HG03460 (cell line): ENCODE measurements around the gene ADTRP.

Experiments used
- ATAC-seq: cut with Tn5 transposase; IDR thresholded peaks from one replicate; pipeline ENCODE4 v1.9.1; 2021; ENCODE audit not compliant: unreplicated experiment

The ADTRP gene, protein sequence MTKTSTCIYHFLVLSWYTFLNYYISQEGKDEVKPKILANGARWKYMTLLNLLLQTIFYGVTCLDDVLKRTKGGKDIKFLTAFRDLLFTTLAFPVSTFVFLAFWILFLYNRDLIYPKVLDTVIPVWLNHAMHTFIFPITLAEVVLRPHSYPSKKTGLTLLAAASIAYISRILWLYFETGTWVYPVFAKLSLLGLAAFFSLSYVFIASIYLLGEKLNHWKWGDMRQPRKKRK

DNA sequence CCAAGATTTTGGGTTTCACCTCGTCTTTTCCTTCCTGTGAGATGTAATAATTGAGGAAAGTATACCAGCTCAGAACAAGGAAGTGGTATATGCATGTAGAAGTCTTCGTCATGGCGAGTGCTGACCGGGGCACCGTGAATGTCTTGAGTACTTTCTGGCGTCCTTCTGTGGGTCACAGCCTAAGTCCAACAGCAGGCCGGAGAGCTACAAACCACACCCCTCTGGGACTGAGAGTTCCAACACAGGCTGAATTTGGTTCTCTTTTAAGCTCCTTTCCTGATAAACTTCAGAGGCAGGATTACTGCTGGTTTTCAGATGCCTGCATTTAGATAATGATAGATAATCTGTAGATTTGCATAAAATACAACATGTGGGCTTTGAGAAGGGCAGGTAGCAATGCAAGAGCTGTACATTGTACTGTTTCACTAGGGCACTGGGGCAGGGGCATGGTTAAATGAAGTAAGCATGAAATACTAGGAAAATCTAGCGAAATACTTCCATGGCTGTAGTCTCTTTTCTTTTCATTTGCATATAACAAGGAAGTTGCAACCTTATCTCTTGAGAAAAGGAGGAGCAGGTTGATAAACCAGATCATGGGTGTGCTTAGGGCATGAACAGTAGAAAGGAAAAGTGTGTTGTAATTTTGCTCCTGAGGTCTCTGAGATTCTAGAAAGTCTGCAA lies at the start of gene ADTRP:
Gene ADTRP (minus strand): TSS at position 156 of the 681 bp plus-strand sequence. CDS start 44 bp downstream, at position 112.
- ATAC-seq, result no peak

DNA sequence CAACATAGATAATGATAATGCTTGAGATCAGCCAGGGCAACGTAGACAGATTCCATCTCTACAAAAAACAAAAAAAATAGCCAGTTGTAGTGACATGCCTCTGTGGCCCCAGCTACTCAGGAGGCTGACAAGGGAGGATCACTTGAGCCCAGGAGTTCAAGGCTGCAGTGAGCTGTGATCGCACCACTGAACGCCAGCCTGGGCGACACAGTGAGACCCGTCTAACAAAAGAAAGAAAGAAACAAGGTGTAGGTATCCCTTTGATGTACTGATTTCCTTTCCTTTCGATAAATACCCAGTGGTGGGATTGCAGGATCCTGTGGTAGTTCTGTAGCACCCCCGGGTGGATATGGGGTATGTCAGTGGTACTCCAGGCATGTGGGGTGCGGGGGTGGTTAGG lies 48.2 kb upstream of the ADTRP start:
- no peak for ATAC-seq

DNA sequence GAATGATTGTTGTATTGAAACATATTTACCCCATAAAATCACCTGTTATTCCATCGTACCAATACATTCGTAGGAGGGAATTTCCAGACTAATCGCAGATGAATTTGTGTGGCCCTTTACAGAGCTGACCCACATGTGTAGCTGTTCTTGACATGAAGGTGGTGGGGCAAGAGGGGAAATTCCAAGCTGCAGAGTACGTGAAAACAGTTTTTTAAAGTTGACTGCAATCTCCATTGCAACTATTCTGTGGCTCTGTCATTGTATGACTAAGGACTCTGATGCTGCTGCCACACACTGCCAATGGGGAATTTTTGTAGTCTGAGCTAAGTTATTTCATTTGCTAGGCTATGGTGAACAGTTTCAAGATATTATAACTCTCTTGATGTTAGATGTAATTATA lies 46.4 kb upstream of the ADTRP start:
- peak; percentile 66 for ATAC-seq

DNA sequence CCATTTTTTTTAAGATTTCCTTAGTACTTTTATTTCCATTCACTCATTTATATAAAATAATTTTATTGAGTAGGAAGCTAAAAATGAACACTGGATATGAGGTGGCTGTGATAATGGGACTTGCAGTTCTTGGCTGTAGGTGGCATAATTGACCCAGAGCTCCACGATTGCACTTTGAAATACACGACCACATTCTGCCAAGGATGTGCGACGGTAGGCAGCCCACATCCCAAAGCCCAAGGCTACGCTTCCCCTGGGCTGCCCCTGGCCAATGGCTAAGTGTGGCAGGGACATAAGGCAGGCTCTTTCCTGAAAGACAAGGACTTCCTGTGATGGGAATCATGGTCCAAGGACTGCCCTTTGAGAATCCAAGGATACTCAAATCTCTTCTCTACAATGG lies 43.7 kb upstream of the ADTRP start:
- ATAC-seq, result no peak

DNA sequence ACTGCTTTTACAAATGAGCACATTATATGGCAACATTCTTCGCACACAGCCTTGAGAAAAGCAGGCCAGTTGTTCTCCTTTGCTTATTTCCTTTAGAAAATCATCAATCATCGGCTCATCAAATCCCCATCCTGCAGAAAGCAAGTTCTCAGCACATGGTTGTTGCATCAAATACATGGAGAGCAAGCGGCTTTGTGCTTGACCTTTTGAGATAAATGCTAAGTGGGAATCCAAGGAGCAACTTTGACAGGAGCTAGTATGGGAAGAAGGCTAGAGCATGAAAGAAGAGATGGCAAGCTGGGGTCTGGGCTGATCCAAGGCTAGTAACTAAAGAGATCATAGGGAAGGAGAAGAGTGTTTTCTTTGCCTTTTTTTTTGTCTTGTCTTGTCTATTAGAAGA lies 43.2 kb upstream of the ADTRP start:
- no peak for ATAC-seq

DNA sequence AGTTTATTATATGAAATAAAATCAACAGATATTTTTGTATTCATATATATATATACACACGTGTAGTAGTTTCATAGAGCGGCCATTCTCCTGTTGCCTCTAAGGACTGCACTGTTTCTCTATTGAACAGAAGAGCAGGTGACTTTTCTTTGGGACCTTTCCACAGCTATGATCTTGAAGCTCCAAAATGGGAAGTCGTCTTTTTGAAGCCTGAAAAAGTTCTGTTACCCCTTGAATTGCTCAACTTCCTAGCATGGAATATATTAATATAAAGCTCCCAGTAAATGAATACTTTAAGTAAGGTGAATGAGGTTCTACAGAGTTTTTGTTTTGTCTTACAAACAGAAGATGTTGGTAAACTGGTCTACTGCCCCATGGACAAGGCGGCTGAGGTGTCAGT lies 42.2 kb upstream of the ADTRP start:
- ATAC-seq, result no peak

DNA sequence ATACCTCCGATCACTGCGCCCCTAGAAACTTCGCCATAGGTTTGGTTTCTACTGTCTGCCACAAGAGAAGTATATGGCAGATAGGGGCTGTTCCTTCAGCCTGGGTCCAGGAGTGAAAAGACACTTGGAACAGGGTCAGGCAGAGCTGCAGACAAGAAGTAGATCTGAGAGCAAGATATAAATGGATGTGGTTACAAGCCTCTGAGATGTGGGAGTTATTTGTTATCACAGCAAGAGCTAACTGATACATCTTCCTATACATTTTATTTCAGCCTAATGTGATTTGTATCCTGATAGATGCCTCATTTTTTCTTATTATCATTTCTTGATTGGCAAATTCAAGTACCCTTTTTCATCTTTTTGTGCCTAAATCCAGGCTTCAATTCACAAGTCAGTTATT lies 40.9 kb upstream of the ADTRP start:
- no peak for ATAC-seq

DNA sequence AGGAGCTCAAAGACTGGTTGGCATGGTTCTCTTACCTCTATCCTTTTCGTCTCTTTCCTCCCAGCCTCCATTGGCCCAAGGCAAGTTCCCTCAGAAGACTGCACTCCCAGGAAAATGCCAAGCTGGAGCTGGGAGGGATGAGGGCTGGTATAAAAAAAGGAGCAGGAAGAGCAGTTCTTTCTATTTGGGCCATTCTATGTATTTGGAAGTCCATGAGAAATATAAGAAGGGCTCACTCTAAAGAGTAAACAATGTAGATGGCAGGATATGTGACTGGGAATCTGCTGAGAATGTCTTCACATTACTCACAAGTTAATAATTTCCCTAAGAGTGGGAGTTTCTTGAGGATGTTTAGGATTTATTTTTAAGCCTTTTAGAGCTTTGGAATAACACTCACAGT lies 36.6 kb upstream of the ADTRP start:
- no peak for ATAC-seq

DNA sequence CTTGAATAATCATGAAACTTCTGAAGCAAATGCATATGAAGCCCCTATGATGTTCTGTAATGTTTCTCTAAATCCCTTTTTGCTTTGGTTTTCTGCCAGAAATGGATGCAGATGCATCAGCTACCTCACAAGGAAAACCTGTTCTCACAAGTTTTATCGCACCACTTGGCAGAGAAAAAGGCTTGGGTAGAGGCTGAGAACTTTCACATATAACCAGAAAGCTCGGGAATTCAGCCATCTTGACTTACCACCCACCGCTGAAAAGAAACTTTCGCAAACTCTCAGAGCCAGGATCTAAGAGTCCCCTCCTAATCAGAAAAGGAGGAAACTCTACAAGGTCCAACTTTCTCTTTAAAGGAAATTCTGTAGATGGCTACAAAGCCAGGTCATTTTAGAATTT lies 36.2 kb upstream of the ADTRP start:
- no peak for ATAC-seq

DNA sequence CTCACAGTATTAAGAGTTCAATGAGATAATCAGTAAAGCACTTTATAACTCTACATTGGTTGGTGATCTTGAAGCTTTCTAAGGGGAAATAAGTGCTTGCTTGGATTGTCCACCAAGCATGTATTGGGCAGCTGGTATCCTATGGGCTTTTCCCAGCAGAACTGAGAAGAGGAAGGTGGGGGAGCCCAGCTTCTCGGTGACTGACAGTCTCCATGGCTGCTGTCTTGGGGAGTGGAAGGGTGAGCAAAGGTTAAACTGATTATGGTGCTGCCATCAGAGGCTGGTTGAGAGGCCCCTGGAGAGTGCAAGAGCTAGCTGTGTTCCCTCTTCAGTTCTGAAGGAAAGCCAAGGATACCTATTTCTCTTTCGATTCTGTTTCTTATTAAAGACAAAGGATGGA lies 35.5 kb upstream of the ADTRP start:
- ATAC-seq, result no peak

DNA sequence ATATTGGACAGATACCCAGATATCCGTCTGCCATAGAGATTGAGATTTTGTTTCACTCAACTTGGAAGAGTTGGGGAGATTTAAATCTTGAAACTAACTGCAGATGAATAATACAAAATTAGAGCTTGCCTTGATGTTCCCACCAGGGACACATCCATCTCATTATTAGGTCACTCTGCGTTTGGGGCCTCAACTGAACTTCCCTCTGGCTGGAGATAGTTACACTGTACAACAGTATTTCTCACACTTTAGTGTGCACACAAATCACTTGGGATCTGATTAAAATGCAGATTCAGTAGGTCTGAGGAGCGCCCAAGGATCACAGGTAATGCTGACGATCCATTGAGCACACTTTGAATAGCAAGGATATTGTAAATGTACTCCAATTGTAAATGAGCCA lies 35.0 kb upstream of the ADTRP start:
- no peak for ATAC-seq

DNA sequence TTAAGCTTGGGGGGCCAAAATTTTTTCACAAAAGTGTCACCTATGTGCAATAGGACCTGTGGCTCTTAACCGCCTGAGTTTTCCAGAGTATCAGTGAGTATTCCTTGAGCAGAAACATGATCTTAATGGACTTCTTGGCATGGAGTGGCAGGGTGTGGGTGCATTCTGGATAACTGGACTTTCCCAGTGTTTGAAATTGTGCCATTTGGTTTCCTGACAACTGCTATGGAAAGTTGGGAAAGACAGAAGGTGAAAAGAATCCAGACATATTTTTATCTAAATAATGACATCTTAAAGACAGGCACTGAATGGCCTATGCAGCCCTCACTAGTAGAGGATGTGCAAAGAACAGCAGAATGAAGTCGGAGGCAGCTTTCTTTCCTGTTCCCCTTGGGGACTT lies 34.3 kb upstream of the ADTRP start:
- no peak for ATAC-seq

DNA sequence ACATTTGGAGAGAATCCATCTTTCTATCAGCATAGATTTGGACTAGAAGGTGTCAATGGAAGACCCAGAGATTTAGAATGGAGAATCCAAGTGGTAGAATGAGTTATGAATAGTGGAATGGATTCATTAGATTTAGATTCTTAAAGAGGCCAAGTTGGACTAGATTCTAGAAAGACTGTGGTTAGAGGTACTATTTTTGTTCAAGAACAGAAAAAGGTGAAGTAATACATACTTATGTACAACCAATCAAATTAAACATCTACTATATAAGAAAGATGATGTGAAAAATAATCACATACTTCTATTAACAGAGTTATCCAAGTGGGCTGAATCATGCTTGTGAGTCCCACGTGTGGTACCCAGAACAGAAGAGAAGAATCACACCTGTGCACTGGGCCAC lies 33.8 kb upstream of the ADTRP start:
- ATAC-seq, result no peak

DNA sequence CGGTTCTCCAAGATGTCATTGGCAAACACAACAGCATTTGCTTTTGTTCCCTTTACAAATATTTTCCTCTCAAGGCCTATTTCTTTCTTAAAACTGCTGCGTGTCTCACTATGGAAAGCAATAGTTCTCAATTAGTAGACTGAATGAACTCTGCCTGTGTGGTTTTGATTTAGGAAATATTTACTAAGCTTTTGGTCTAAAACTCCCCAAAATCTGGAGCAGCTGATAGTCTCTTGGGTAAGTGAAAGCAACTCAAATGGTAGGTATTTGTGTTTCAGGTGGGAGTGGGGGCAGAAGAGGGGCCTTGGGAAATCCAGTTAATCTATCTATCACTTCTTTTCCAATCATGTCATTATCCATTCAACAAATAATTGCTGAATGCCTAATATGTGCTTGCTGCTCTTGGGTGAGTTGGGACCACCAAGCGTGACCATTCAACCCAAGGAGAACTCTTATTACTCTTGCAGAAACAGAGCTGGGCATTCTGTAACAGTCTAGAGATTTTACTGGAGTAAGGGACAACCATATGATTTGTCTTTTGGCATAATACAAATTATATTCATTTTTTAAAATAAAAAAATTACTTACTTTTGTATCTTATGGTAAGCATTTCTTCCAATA lies 33.2 kb upstream of the ADTRP start:
- no peak for ATAC-seq

DNA sequence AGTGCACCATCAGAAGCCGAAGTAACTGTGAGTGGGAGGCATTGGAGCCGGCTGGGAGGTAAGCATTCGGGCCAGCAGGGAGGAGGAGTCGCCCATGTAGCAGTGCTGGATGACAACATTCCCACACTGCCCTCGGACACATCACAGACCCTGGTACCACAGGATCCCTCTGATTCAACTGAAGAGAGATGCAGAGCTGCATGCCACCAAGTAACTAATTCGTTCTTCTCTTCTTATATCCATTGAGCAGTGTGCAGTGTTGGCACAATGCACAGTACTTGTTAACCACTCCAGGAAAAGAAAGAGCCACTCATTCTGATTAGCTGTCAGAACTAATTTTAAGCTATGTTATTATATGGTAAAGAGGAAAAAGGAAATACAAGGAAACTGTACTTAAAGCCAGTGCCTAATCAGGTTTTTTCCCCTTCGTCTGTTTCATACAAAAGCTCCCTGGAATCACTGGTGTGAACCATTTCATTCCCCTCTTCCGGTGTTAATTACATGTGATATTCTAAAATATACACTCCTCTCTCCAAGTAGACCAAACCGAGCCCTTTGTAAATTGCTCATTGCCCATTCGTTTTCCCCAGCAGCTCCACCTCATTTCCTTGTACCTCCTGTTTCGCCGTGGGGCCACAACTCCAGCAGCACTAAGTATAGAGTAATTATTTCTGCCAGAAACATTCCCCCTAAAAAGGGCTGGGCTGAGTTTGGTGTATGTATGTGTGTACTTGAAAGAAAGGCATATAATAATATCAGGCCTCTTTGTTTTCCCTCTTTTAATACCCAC lies 32.4 kb upstream of the ADTRP start:
- ATAC-seq, result no peak

DNA sequence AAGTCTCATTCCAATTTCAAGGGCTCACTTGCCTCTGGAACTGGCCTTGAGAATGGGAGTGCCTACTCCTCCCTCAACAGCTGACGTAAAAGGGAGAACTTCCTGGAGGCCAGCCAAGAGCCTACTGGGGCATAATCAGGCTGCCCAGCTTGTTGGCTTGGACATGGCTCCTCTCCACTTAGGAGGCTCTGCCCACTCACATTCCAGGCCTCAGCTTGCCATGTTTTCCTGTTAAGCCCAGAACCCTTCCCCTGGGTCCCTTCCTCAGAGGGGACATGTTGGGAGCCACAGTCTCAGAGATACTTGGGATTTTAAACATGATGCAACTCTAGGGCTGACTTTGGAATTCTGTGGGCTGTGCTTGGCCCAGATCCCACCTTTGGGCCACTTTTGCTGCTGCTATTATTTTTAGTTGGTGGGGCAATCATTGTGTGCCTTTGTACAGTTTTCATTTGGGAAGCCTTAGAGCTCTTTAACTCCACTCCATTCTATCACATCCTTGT lies 31.5 kb upstream of the ADTRP start:
- no peak for ATAC-seq

DNA sequence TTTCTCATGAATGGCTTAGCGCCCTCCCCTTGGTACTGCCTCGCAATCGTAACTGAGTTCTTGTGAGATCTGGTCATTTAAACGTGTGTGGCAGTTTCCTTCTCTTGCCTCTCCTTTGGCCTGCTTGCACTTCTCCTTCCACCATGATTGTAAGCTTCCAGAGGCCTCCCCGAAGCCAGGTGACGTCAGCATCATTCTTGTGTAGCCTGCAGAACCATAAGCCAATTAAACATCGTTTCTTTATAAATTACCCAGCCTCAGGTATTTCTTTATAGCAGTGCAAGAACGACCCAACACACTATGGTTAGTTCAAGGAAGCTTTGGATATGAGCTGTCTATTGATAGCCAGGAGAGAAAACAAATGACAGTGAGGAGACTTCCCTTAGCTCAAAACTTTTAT lies 29.5 kb upstream of the ADTRP start:
- no peak for ATAC-seq

DNA sequence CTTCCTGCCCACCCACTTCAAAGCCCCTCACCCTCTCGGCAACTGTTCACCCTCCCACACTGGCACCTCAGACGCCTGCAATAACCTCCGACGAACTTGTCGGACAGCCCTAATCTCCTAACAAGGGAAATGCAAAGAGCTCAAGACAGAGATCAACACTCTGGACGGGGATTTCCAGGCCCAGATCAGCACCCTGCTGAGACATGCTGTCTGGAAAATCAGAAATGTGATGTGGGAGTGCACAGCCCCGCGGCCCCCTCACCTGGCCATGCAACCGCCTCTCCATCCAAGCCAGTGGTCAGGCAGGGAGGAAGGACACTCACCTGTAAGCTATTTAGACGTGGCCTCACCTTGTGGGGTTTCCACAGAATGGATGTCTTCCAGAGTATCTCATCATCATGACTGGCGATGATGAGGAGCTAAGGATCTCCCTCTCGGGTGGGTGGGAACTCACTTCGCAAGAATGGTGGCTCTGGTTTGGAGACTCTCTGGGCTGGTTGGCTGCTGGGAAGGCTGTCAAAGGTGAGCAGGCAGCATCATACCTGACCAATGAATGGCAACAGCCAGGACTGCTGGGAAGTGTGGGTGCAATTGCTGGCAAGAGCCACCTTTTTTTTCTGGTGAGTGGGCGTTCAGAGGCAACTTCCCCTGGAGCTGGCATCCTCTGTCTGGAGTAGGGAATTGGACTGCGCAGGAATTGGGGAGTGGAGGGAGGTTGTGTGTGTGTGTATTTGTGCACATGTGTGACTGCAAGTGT lies 28.1 kb upstream of the ADTRP start:
- ATAC-seq, result no peak

DNA sequence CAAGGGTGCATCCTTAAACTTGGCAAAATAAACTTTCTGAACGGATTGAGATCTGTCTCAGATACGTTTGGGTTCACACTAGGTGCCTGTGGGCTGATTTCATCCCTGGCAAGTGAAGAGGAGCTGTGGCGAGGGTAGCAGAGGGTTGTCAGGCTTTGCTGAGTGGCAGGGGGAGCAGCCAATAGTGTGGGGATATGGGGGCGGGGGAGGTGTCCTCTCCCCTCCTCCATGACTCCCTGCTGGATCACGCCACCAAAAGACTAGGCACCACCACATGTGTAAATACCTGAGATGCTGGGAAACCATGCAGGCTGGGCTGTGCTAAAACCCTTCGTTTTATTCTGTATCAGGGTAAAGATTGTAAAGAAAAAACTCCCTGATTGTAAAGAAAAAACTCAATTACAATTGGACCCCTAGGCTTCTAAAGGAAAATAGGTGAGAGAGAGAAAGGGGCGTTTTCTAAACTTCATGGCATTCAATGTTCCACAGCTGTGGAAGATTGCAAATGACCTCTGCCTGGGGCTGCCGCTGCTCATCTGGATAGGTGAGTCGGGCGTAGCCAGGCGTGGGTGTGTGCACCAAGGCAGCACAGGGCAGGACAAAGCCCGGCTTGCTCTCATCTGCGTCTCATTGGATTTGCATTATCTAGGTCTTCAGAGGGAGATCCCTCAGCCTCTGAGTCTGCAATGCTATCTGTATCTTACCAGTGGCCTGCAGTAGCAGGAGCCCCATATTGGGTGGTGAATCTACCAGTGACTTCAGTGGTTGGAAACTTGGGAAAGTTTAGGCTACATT lies 26.9 kb upstream of the ADTRP start:
- no peak for ATAC-seq

DNA sequence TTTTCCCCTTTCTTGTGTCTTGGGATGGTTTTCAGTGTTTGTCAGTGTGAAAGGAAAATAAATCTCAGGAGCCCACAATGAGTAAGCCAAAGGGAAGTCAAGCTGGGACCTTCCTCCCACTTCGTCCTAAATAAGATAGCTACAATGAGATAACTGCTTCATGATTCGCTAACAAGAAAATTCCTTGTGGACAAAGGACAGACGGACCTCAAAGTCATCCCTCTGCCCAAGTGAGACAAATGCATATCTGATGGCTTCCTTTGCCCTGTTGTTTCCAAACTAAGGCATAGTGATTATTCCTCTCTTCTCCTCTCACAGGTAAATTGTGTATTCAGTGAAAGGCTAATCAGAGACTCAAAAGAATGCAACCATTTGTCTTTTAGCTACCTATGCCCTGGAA lies 26.1 kb upstream of the ADTRP start:
- ATAC-seq, result no peak
